IMR-90 (cell line): ENCODE data around the gene POLR1H. TPM values are rescaled to one million over a fixed set of nuclear protein-coding genes. Genes with fewer than 3 reads are reported as not detected.

Experiments
- ATAC-seq: fragments of 200-7000 bp; cut with Tn5 transposase; 2 replicates; pipeline ENCODE4 v1.9.1; 2020; ENCODE audit warnings: low read depth, mild to moderate bottlenecking, moderate library complexity
- BruUV-seq: library from RNA; stranded (reverse); fragments of 400-500 nt; replicated peaks from 2 replicates; lab custom pipeline; 2021; lab: Mats Ljungman, UMichigan
- CTCF ChIA-PET: fragments of 300-600 bp; formaldehyde crosslinking; extraction: SDS; loops from one replicate; lab custom pipeline; 2021; ENCODE audit warnings: antibody characterized with exemption; lab: Yijun Ruan, JAX
- POLR2A ChIA-PET: fragments of 300-600 bp; sonication (Branson Sonifier 250); formaldehyde crosslinking; loops from one replicate; lab custom pipeline; 2022; ENCODE audit warnings: antibody characterized with exemption; ENCODE audit not compliant: unreplicated experiment; lab: Charles Lee
- DNase-seq: peaks from one replicate; pipeline ENCODE4 v3.0.0; 2013
- H2AFZ ChIP-seq: replicated peaks from 2 replicates; pipeline ENCODE3; 2013; ENCODE audit warnings: low read length, mild to moderate bottlenecking; ENCODE audit not compliant: poor library complexity
- H2AK5ac ChIP-seq: 2 replicates; pipeline ENCODE4 v1.6.1; 2013; ENCODE audit warnings: low read depth, low read length, inconsistent platforms
- H2AK9ac ChIP-seq: replicated peaks from 2 replicates; pipeline ENCODE3; 2013; ENCODE audit warnings: mild to moderate bottlenecking, low read depth, low read length, moderate library complexity; ENCODE audit not compliant: poor library complexity
- H2BK120ac ChIP-seq: 2 replicates; pipeline ENCODE4 v1.6.1; 2013; ENCODE audit warnings: low read depth, low read length, inconsistent platforms
- H2BK15ac ChIP-seq: 3 replicates; pipeline ENCODE4 v1.6.1; 2013; ENCODE audit warnings: low read depth, low read length, inconsistent platforms
- H2BK20ac ChIP-seq: 2 replicates; pipeline ENCODE4 v1.6.1; 2013; ENCODE audit warnings: low read depth, mild to moderate bottlenecking, inconsistent platforms, low read length, moderate library complexity
- H2BK5ac ChIP-seq: 2 replicates; pipeline ENCODE4 v1.6.1; 2013; ENCODE audit warnings: mild to moderate bottlenecking, low read depth, low read length, inconsistent platforms; ENCODE audit not compliant: poor library complexity, severe bottlenecking
- H3K14ac ChIP-seq: replicated peaks from 2 replicates; pipeline ENCODE4 v1.6.1; 2013; ENCODE audit warnings: low read depth, low read length, inconsistent platforms
- H3K18ac ChIP-seq: 2 replicates; pipeline ENCODE4 v1.6.1; 2013; ENCODE audit warnings: low read depth, low read length, control low read depth
- H3K23ac ChIP-seq: 2 replicates; pipeline ENCODE4 v1.6.1; 2013; ENCODE audit warnings: low read depth, low read length, inconsistent platforms
- H3K27ac ChIP-seq: 2 replicates; pipeline ENCODE4 v1.5.1; 2013; ENCODE audit warnings: mild to moderate bottlenecking, control low read depth, low read length; ENCODE audit not compliant: insufficient read depth
- H3K27me3 ChIP-seq: 2 replicates; pipeline ENCODE4 v1.6.1; 2013; ENCODE audit warnings: low read length; ENCODE audit not compliant: control insufficient read depth, insufficient read depth
- H3K36me3 ChIP-seq: 2 replicates; pipeline ENCODE4 v1.6.1; 2013; ENCODE audit warnings: low read length, mixed read lengths; ENCODE audit not compliant: control insufficient read depth, insufficient read depth
- H3K4ac ChIP-seq: 2 replicates; pipeline ENCODE4 v1.6.1; 2013; ENCODE audit warnings: low read depth, low read length, inconsistent platforms
- H3K4me1 ChIP-seq: 2 replicates; pipeline ENCODE4 v1.6.1; 2013; ENCODE audit warnings: low read length, mixed read lengths; ENCODE audit not compliant: control insufficient read depth, insufficient read depth
- H3K4me2 ChIP-seq: 2 replicates; pipeline ENCODE4 v1.6.1; 2013; ENCODE audit warnings: low read depth, mild to moderate bottlenecking, control low read depth, low read length, moderate library complexity
- H3K4me3 ChIP-seq: 2 replicates; pipeline ENCODE4 v1.5.1; 2013; ENCODE audit warnings: low read depth, mild to moderate bottlenecking, control low read depth, low read length, moderate library complexity; ENCODE audit not compliant: insufficient read depth
- H3K56ac ChIP-seq: 2 replicates; pipeline ENCODE4 v1.6.1; 2013; ENCODE audit warnings: low read length, inconsistent platforms; ENCODE audit not compliant: insufficient read depth; ENCODE audit errors: extremely low read depth
- H3K79me1 ChIP-seq, 2 experiments: 2 replicates each; pipeline ENCODE4 v1.6.1; 2013; ENCODE audit warnings: low read length in 2 of 2, inconsistent platforms in 1 of 2, low read depth in 1 of 2
- H3K9ac ChIP-seq: 2 replicates; pipeline ENCODE4 v1.6.1; 2013; ENCODE audit warnings: low read depth, low read length, control low read depth
- H3K9me1 ChIP-seq: 2 replicates; pipeline ENCODE4 v1.6.1; 2013; ENCODE audit warnings: low read length, inconsistent platforms; ENCODE audit not compliant: insufficient read depth
- H3K9me3 ChIP-seq: 2 replicates; pipeline ENCODE4 v1.6.1; 2013; ENCODE audit warnings: low read length; ENCODE audit not compliant: control insufficient read depth, insufficient read depth
- H4K20me1 ChIP-seq: 2 replicates; pipeline ENCODE4 v1.6.1; 2013; ENCODE audit warnings: low read length, inconsistent platforms; ENCODE audit not compliant: insufficient read depth
- H4K5ac ChIP-seq: 2 replicates; pipeline ENCODE4 v1.6.1; 2013; ENCODE audit warnings: mild to moderate bottlenecking, low read depth, low read length, control low read depth
- H4K8ac ChIP-seq, 2 experiments: 2 replicates each; pipeline ENCODE4 v1.6.1; 2013; ENCODE audit warnings: low read depth in 2 of 2, low read length in 2 of 2, control low read depth in 1 of 2, inconsistent platforms in 1 of 2
- H4K91ac ChIP-seq: 2 replicates; pipeline ENCODE4 v1.6.1; 2013; ENCODE audit warnings: low read depth, low read length, inconsistent platforms; ENCODE audit not compliant: insufficient read depth
- BHLHE40 ChIP-seq: fragments of 150-350 bp; IDR thresholded peaks from 2 replicates; pipeline ENCODE4 v1.6.1; 2016; ENCODE audit warnings: mild to moderate bottlenecking, low read depth, low read length
- CEBPB ChIP-seq: IDR thresholded peaks from 2 replicates; pipeline ENCODE4 v1.6.1; 2012; ENCODE audit warnings: low read depth, low read length, improper control_type of control experiment
- CHD1 ChIP-seq: IDR thresholded peaks from 2 replicates; pipeline ENCODE4 v1.6.1; 2012; ENCODE audit warnings: low read depth, low read length, improper control_type of control experiment
- ELK1 ChIP-seq: fragments of 150-350 bp; IDR thresholded peaks from 2 replicates; pipeline ENCODE4 v1.6.1; 2016; ENCODE audit warnings: low read depth, mild to moderate bottlenecking, low read length, moderate library complexity, borderline replicate concordance
- FOS ChIP-seq: fragments of 150-350 bp; IDR thresholded peaks from 2 replicates; pipeline ENCODE4 v1.6.1; 2016; ENCODE audit warnings: low read depth, low read length
- MAFK ChIP-seq: IDR thresholded peaks from 2 replicates; pipeline ENCODE4 v1.6.1; 2012; ENCODE audit warnings: low read depth, low read length, improper control_type of control experiment
- MAZ ChIP-seq: IDR thresholded peaks from 2 replicates; pipeline ENCODE4 v1.6.1; 2012; ENCODE audit warnings: low read depth, mild to moderate bottlenecking, low read length, improper control_type of control experiment, moderate library complexity, borderline replicate concordance
- MXI1 ChIP-seq: IDR thresholded peaks from 2 replicates; pipeline ENCODE4 v1.6.1; 2012; ENCODE audit warnings: low read depth, mild to moderate bottlenecking, low read length, moderate library complexity, borderline replicate concordance
- NFE2L2 ChIP-seq: fragments of 150-350 bp; IDR thresholded peaks from 2 replicates; pipeline ENCODE4 v1.6.1; 2016; ENCODE audit warnings: low read depth, mild to moderate bottlenecking, low read length
- POLR2A ChIP-seq: IDR thresholded peaks from 2 replicates; pipeline ENCODE4 v1.6.1; 2012; ENCODE audit warnings: mild to moderate bottlenecking, low read depth, low read length
- RAD21 ChIP-seq: IDR thresholded peaks from 2 replicates; pipeline ENCODE4 v1.6.1; 2012; ENCODE audit warnings: low read length, improper control_type of control experiment
- RCOR1 ChIP-seq: IDR thresholded peaks from 2 replicates; pipeline ENCODE4 v1.6.1; 2012; ENCODE audit warnings: mild to moderate bottlenecking, low read length, improper control_type of control experiment; ENCODE audit not compliant: insufficient replicate concordance
- RFX5 ChIP-seq: IDR thresholded peaks from 2 replicates; pipeline ENCODE4 v1.8.0; 2012; ENCODE audit warnings: low read depth, mild to moderate bottlenecking, low read length, moderate library complexity
- SMC3 ChIP-seq: fragments of 150-350 bp; IDR thresholded peaks from 2 replicates; pipeline ENCODE4 v1.6.1; 2016; ENCODE audit warnings: low read depth, mild to moderate bottlenecking, antibody characterized with exemption, low read length, moderate library complexity
- WGBS, 2 experiments: methylation state at CpG; one replicate each; pipeline versions ENCODE4 v1.1.5 to v1.1.7; 2013; ENCODE audit warnings: missing lambda C conversion rate in 2 of 2; ENCODE audit not compliant: insufficient read length in 1 of 2; ENCODE audit errors: extremely low coverage in 2 of 2; 5-methylcytosine and 5-hydroxymethylcytosine counted together
- dilution Hi-C: fragments of 300-500 bp; cut with HindIII; formaldehyde crosslinking; loops from one replicate; pipeline ENCODE4 v1.14.3; 2018; ENCODE audit warnings: low sequenced_read_pairs; ENCODE audit not compliant: unreplicated experiment
- in situ Hi-C: fragments of 300-500 bp; cut with MboI; formaldehyde crosslinking; loops from 3 replicates; pipeline ENCODE4 v1.14.3; 2019; ENCODE audit warnings: low sequenced_read_pairs, inconsistent platforms, mixed read lengths
- intact Hi-C: fragments of 100-400 bp; cut with micrococcal nuclease; formaldehyde crosslinking; loops from 2 replicates; pipeline ENCODE4 v1.10.0; 2022
- polyA plus RNA-seq, 3 experiments: library from polyadenylated mRNA; depleted of rRNA; stranded (reverse); fragments of >200 nt; gene quantifications; 2 replicates each; pipeline ENCODE4 v1.2.3, GENCODE V29; 2012; ENCODE audit warnings: low replicate concordance in 1 of 3
- total RNA-seq: library from RNA; depleted of rRNA; stranded (reverse); fragments of >200 nt; gene quantifications from 2 replicates; pipeline ENCODE4 v1.2.3, GENCODE V29; 2012
- TF ChIP-seq, protein P1 (sequence below): fragments of 150-350 bp; IDR thresholded peaks from 2 replicates; pipeline ENCODE4 v1.6.1; 2017; ENCODE audit warnings: mild to moderate bottlenecking, antibody characterized with exemption, low read length, low read depth
- TF ChIP-seq, protein P2 (sequence below): conservative IDR thresholded peaks from 2 replicates; pipeline ENCODE4 v1.5.1; 2012; ENCODE audit warnings: mild to moderate bottlenecking, low read depth, low read length, improper control_type of control experiment

The POLR1H gene
- total and polyA plus RNA-seq, 2 of the 4 experiments (the other 2 are of a cell fraction), result 24.6 to 34.6 TPM

- Histone ChIP-seq H2AK9ac (no peak overlapping the region), H3K9me3 (no peaks in the 10 kb centered on the region), H3K4me2 (no peak overlapping the region), H3K4me3 (no peak overlapping the region), H3K4me1 (no peaks in the 10 kb centered on the region), H2AK5ac (no peak overlapping the region), H3K27ac (no peak overlapping the region), H4K8ac (no peak overlapping the region), H2BK20ac (no peak overlapping the region), H3K27me3 (no peaks in the 10 kb centered on the region), H3K36me3 (no peaks in the 10 kb centered on the region), H3K56ac (no peak overlapping the region), H3K18ac (no peak overlapping the region), H4K20me1 (no peaks in the 10 kb centered on the region), H3K9ac (no peak overlapping the region), H2BK120ac (no peak overlapping the region), H3K14ac (no peak overlapping the region), H3K4ac (no peak overlapping the region), H3K9me1 (no peaks in the 10 kb centered on the region), H3K23ac (no peak overlapping the region), H4K5ac (no peak overlapping the region), H2BK5ac (no peak overlapping the region), H3K79me1 (no peaks in the 10 kb centered on the region), H2AFZ (no peak overlapping the region), H4K91ac (no peak overlapping the region), H2BK15ac (no peak overlapping the region)
- no peak for DNase-seq
- WGBS, 2 experiments, result no CpG with 5 or more reads among the region's 1 CpG
- POLR2A ChIA-PET, result no interaction called here
- ATAC-seq, result no peak
- CTCF ChIA-PET, result no interaction called here
- intact Hi-C loops, result no loop called here
- no peak for TF ChIP-seq CHD1
- TF ChIP-seq RCOR1, result no peak
- TF ChIP-seq FOS, result no peak
- no peak for TF ChIP-seq MAZ
- no peak for TF ChIP-seq SMC3
- TF ChIP-seq, protein P1, sequence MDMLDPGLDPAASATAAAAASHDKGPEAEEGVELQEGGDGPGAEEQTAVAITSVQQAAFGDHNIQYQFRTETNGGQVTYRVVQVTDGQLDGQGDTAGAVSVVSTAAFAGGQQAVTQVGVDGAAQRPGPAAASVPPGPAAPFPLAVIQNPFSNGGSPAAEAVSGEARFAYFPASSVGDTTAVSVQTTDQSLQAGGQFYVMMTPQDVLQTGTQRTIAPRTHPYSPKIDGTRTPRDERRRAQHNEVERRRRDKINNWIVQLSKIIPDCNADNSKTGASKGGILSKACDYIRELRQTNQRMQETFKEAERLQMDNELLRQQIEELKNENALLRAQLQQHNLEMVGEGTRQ, result no peak
- TF ChIP-seq BHLHE40, result no peak
- no peak for TF ChIP-seq MAFK
- no peak for TF ChIP-seq POLR2A
- TF ChIP-seq, protein P2, sequence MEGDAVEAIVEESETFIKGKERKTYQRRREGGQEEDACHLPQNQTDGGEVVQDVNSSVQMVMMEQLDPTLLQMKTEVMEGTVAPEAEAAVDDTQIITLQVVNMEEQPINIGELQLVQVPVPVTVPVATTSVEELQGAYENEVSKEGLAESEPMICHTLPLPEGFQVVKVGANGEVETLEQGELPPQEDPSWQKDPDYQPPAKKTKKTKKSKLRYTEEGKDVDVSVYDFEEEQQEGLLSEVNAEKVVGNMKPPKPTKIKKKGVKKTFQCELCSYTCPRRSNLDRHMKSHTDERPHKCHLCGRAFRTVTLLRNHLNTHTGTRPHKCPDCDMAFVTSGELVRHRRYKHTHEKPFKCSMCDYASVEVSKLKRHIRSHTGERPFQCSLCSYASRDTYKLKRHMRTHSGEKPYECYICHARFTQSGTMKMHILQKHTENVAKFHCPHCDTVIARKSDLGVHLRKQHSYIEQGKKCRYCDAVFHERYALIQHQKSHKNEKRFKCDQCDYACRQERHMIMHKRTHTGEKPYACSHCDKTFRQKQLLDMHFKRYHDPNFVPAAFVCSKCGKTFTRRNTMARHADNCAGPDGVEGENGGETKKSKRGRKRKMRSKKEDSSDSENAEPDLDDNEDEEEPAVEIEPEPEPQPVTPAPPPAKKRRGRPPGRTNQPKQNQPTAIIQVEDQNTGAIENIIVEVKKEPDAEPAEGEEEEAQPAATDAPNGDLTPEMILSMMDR, result no peak
- TF ChIP-seq CEBPB, result no peak
- TF ChIP-seq RAD21, result no peak
- TF ChIP-seq MXI1, result no peak
- no peak for TF ChIP-seq NFE2L2
- TF ChIP-seq ELK1, result no peak
- TF ChIP-seq RFX5, result no peak
- no TSS peak for BruUV-seq
- dilution Hi-C loops, result no loop called here
- in situ Hi-C loops, result no loop called here
Measured at GRCh38 chr6:30025186-30025585, 35.9 kb upstream of the POLR1H start.
